LNCAP (cell line): ENCODE measurements around the gene TIMP4.
A peak's percentile ranks its signal among the peaks of the same experiment; 100 is the strongest.

Experiments
- TF ChIP-seq, protein P1 (sequence below): fragments of 450-650 bp; IDR thresholded peaks from 2 replicates; pipeline ENCODE4 v1.5.1; 2017; ENCODE audit warnings: mild to moderate bottlenecking

Gene TIMP4

DNA sequence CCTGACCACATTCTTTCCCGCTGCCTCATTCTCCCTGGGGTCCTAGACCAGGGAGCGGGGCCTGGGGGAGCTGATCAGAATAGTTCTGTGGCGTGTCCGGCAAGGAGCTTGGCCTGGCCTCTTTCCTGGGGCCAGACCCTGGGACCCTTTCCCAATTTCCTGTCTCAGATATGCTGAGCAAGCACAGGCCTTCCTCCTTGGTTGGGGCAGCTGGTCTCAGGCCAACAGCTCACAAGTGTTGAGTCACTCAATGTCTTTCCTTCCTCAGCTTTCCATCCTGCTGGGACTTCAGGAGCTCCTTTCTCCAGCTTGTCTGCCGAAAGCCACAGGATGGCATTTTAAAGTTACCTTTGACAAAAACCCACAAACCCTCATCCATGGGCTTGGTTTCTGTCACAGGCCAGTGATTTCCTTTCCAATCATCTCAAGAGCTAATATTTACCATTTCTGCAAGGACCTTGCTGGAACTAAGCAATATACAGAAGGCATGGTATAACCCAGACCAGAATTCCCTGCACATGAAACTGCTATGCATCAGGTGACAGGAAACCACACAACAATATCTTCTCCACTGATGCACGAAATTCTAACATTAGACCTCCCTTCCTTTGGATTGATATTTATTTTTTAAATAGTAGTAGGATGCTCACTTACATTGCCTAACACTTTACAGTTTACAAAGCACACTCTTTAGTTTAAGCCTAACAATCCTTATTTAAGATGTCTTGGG lies 19.5 kb upstream of the TIMP4 start:
- TF ChIP-seq, protein P1, sequence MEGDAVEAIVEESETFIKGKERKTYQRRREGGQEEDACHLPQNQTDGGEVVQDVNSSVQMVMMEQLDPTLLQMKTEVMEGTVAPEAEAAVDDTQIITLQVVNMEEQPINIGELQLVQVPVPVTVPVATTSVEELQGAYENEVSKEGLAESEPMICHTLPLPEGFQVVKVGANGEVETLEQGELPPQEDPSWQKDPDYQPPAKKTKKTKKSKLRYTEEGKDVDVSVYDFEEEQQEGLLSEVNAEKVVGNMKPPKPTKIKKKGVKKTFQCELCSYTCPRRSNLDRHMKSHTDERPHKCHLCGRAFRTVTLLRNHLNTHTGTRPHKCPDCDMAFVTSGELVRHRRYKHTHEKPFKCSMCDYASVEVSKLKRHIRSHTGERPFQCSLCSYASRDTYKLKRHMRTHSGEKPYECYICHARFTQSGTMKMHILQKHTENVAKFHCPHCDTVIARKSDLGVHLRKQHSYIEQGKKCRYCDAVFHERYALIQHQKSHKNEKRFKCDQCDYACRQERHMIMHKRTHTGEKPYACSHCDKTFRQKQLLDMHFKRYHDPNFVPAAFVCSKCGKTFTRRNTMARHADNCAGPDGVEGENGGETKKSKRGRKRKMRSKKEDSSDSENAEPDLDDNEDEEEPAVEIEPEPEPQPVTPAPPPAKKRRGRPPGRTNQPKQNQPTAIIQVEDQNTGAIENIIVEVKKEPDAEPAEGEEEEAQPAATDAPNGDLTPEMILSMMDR: no peak

DNA sequence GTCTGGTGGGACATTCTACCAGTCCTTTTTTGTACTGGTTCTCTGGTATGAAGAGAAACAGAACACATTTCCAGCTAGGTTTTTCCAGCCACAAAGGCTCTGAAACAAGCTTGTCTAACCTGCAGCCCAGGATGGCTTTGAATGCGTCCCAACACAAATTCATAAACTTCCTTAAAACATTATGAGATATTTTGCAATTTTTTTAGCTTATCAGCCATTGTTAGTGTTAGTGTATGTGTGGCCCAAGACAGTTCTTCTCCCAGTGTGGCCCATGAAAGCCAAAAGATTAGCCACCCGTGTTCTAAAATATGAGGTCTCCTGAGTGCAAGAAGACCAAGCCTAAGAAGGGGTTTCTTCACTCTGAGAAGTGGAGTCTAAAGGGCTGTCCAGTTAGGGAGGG lies 18.4 kb upstream of the TIMP4 start:
- TF ChIP-seq, protein P1: no peak

DNA sequence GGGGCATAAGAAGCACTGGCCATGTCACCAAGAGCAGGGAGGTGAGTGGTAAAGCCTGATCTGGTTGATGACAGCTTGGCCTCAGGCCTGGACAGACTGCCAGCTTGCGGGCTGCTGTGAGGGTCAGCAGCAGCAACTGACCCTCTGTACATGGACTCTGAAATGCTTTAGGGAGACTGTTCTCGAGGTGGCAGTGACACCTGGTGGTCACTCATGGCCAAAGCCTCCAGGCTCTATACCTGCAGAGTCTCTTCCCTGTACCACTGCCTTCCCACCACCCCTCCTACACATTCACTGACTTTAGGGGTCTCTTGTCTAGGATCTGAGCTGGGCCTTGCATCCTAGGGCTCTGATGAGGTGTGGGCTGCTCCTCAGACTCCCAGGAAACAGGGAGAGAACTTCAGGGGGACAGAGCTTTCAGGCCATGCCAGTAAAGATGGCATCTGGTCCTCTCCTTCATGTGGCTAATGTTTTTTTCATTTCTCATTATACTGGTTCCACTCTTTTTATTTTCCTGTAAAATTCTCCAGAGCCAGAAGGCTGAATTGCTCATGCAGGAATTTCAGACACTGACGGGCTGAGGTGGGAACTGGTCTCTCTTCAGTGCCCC lies 17.2 kb upstream of the TIMP4 start:
- TF ChIP-seq, protein P1: peak; percentile 85

DNA sequence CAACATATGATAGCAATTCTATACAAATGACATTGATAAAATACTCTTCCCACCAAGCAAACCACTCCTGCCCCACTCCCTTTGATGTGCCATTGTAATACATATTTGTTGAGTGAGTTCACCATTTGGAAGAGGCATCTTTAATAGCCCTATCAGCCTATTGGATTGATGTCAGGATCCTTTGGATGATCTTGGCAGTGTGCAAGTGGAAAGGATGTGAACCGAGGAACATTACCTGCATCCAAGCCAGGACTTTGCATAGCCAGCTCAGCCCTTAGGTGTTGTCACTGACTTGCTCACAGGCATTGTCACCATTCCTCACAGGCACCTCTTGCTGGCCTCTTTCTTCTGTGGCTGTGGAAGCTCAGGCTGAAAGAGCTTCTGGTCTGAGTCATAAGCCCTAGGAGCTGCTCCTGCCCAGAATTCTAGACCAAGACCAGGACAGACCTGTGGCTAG lies 16.5 kb upstream of the TIMP4 start:
- TF ChIP-seq, protein P1: no peak

DNA sequence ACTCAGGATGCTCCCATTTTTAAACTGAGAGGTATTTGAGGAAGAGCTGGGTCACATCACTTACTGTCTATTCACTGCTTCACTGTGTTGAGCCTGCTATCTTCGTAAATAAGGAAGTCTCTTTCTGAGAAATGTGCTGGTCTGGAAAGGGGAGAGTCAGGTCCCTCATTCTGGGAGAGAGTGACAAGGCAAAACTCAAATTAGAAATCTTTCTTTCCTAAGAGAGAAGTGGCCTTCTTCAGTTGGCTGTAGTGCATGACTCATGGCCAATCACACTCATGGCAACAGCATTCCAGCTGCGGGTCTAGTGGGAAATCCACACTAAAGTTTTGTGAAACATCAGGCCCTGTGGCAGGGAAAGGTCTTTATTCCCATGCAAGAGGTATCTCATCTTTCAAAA lies 11.5 kb upstream of the TIMP4 start:
- TF ChIP-seq, protein P1: no peak

DNA sequence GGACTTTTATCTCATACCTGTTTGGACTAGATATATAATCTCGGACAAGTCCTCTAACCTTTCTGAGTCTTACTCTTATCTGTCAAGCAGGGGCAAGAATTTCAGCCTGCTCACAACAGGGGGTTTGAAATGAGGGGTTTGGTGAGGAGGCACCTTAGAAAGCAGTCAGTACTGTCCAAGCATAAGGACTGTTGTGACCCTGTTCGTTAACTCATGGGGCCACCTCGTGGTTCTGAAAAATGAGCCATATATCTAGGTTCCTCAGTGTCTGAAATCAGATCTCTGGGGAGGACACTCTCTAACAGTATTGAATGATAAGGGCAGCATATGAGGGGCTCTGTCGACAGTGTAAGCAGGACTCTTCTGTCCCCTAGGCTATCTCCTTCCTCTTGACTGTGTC lies 7.2 kb upstream of the TIMP4 start:
- TF ChIP-seq, protein P1: no peak

DNA sequence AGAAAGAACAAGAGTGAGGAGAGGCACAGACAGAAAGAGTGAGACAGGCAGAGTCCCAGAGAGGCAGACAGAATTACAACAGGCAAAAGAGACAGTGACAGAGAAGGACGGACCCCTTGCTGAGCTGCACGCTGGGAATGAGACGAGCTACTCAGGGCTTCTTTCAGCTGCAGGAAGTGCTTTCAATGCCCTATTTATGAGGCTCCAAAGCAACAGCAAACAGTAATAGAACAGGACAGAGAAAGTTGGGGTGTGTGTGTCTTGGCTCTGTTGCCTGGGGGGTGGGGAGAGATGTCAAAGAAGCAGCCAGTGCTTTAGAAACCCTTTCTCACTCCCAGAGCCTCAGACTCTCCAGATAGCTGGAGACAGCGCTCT lies 502 bp upstream of the TIMP4 start:
- TF ChIP-seq, protein P1: no peak
